Endothelial cell (in vitro differentiated cells): ENCODE data around the gene OR1M1. TPM values are rescaled to one million over a fixed set of nuclear protein-coding genes. Genes with fewer than 3 reads are reported as not detected.
A peak's percentile ranks its signal among the peaks of the same experiment; 100 is the strongest.

Experiments
- DNase-seq: peaks from one replicate; pipeline ENCODE4 v3.0.0; 2021; ENCODE audit warnings: low spot score
- H3K27ac Mint-ChIP-seq: one replicate; pipeline ENCODE4 v1.8.0; 2021; ENCODE audit warnings: mixed read lengths, inconsistent platforms; ENCODE audit not compliant: unreplicated experiment
- H3K27me3 Mint-ChIP-seq: one replicate; pipeline ENCODE4 v1.8.0; 2021; ENCODE audit warnings: mild to moderate bottlenecking, moderate library complexity, mixed read lengths, inconsistent platforms; ENCODE audit not compliant: unreplicated experiment
- H3K36me3 Mint-ChIP-seq: one replicate; pipeline ENCODE4 v1.8.0; 2021; ENCODE audit warnings: mild to moderate bottlenecking, low read depth, mixed read lengths, inconsistent platforms; ENCODE audit not compliant: unreplicated experiment
- H3K4me1 Mint-ChIP-seq: one replicate; pipeline ENCODE4 v1.8.0; 2021; ENCODE audit warnings: mild to moderate bottlenecking, mixed read lengths, inconsistent platforms; ENCODE audit not compliant: unreplicated experiment
- H3K4me3 Mint-ChIP-seq: one replicate; pipeline ENCODE4 v1.8.0; 2021; ENCODE audit warnings: mild to moderate bottlenecking, mixed read lengths, inconsistent platforms; ENCODE audit not compliant: unreplicated experiment
- H3K9me3 Mint-ChIP-seq: one replicate; pipeline ENCODE4 v1.8.0; 2021; ENCODE audit warnings: mixed read lengths, inconsistent platforms; ENCODE audit not compliant: unreplicated experiment
- CTCF ChIP-seq: fragments of 200-600 bp; sonication (generic); IDR thresholded peaks from one replicate; pipeline ENCODE4 v1.5.0; 2021; ENCODE audit warnings: antibody characterized with exemption; ENCODE audit not compliant: unreplicated experiment
- total RNA-seq: library from RNA; stranded (reverse); fragmentation: NEBNext Ultra II Directional; extraction: Animal tissue kit (Norgen Biotek cat#: 25700); gene quantifications from one replicate; pipeline ENCODE4 v1.2.1, GENCODE V29; 2021; ENCODE audit not compliant: unreplicated experiment

OR1M1 gene
- total RNA-seq, 1 donor from 2014 or later = not detected

GRCh38 chr19:9115307-9115813 is 28.5 kb downstream of the OR1M1 start, which contains the start of gene OR7G1:
OR7G1 (minus strand) TSS chr19:9115763; CDS start chr19:9115763, 0 bp downstream.
- Mint-ChIP-seq H3K4me1 (no peaks in the 10 kb centered on the region), H3K27ac (no peak within 1 kb of the TSS), H3K27me3 (peaks cover 3% of the 10 kb centered on the region), H3K36me3 (peaks cover 14% of the 10 kb centered on the region), H3K4me3 (no peak within 1 kb of the TSS), H3K9me3 (peaks cover 41% of the 10 kb centered on the region)
- TF ChIP-seq CTCF = no peak
- no peak for DNase-seq

GRCh38 chr19:9116547-9116946 is 29.7 kb downstream of the OR1M1 start:
- H3K4me1 Mint-ChIP-seq = no peaks in the 10 kb centered on the region
- peaks cover 40% of the 10 kb centered on the region for H3K9me3 Mint-ChIP-seq
- H3K27ac Mint-ChIP-seq = no peak overlapping the region
- no peak overlapping the region for H3K4me3 Mint-ChIP-seq
- DNase-seq = no peak
- H3K27me3 Mint-ChIP-seq = no peaks in the 10 kb centered on the region
- TF ChIP-seq CTCF = no peak
- H3K36me3 Mint-ChIP-seq = peaks cover 14% of the 10 kb centered on the region

GRCh38 chr19:9126900-9127405 is 40.1 kb downstream of the OR1M1 start, which contains the start of gene OR7G3:
OR7G3 (minus strand) TSS chr19:9126950; CDS start chr19:9126950, 0 bp downstream.
- no peak for TF ChIP-seq CTCF
- H3K27ac Mint-ChIP-seq = no peak within 1 kb of the TSS
- H3K4me3 Mint-ChIP-seq = peak within 1 kb of the TSS; percentile 9
- H3K27me3 Mint-ChIP-seq = no peaks in the 10 kb centered on the region
- no peak for DNase-seq
- H3K4me1 Mint-ChIP-seq = no peaks in the 10 kb centered on the region
- H3K9me3 Mint-ChIP-seq = peaks cover 23% of the 10 kb centered on the region
- peaks cover 13% of the 10 kb centered on the region for H3K36me3 Mint-ChIP-seq

GRCh38 chr19:9128171-9128570 is 41.3 kb downstream of the OR1M1 start:
- no peak overlapping the region for H3K4me3 Mint-ChIP-seq
- no peak overlapping the region for H3K27ac Mint-ChIP-seq
- no peaks in the 10 kb centered on the region for H3K4me1 Mint-ChIP-seq

More at GRCh38 chr19:9128171-9128570, 41.3 kb downstream of the OR1M1 start:
- DNase-seq = no peak
- Mint-ChIP-seq H3K36me3 (peaks cover 10% of the 10 kb centered on the region), H3K9me3 (peaks cover 24% of the 10 kb centered on the region), H3K27me3 (no peaks in the 10 kb centered on the region)
- no peak for TF ChIP-seq CTCF
